ENCODE data around the gene FSHR.

DNA sequence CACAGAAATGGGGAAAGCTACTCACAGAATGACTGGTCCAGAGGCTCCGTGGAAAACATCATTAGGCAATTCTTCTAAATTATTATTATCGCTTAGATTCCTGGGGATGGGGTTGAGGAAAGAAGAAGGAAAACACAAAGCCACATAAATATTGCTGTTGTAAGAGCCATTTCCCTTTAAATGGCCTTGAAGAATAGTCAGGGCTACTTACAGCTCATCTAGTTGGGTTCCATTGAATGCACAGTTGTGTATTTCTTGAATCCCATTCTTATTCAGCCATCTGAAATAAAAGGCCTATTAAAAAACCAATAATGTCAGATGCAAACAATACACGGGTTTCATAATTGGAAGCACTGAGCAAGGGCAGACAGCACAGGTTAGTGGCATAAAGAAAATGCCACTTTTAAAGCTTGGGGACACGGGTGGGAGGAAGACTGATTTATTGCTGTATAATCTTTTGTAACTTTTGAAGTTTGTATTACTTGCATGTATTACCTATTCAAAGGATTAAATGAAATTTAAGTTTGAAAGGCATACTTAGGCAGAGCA is 171.4 kb downstream of the FSHR start:
- TF ChIP-seq, protein P1, sequence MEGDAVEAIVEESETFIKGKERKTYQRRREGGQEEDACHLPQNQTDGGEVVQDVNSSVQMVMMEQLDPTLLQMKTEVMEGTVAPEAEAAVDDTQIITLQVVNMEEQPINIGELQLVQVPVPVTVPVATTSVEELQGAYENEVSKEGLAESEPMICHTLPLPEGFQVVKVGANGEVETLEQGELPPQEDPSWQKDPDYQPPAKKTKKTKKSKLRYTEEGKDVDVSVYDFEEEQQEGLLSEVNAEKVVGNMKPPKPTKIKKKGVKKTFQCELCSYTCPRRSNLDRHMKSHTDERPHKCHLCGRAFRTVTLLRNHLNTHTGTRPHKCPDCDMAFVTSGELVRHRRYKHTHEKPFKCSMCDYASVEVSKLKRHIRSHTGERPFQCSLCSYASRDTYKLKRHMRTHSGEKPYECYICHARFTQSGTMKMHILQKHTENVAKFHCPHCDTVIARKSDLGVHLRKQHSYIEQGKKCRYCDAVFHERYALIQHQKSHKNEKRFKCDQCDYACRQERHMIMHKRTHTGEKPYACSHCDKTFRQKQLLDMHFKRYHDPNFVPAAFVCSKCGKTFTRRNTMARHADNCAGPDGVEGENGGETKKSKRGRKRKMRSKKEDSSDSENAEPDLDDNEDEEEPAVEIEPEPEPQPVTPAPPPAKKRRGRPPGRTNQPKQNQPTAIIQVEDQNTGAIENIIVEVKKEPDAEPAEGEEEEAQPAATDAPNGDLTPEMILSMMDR (IDR thresholded peaks at IDR 0.05): no peak
- TF ChIP-seq POLR2A (IDR thresholded peaks at IDR 0.05): no peak

Measured in lower leg skin (tissue), 3 donors.